SK-N-SH treated with all-trans-retinoic acid at 6 μM for 48 hours (cell line): ENCODE measurements around the gene C1orf159.

Source experiments
- ATAC-seq: fragments of 200-7000 bp; cut with Tn5 transposase; 3 replicates; pipeline ENCODE4 v1.9.1; 2020; ENCODE audit warnings: mild to moderate bottlenecking, moderate library complexity
- ARNTL ChIP-seq: fragments of 450-650 bp; formaldehyde crosslinking; IDR thresholded peaks from 2 replicates; pipeline ENCODE4 v1.5.0; 2020; ENCODE audit warnings: low read depth, mild to moderate bottlenecking, moderate library complexity, borderline replicate concordance
- BACH2 ChIP-seq: fragments of 250-450 bp; sonication (Bioruptor Pico); IDR thresholded peaks from 2 replicates; pipeline ENCODE4 v1.9.0; 2021; ENCODE audit warnings: mild to moderate bottlenecking, borderline replicate concordance
- CREB5 ChIP-seq: fragments of 250-450 bp; sonication (Bioruptor Pico); IDR thresholded peaks from 2 replicates; pipeline ENCODE4 v1.5.1; 2020; ENCODE audit warnings: low read depth, mild to moderate bottlenecking, moderate library complexity
- CSDC2 ChIP-seq: fragments of 250-450 bp; sonication (Bioruptor Pico); IDR thresholded peaks from 2 replicates; pipeline ENCODE4 v1.5.0; 2020; ENCODE audit warnings: mild to moderate bottlenecking, moderate library complexity
- ESRRG ChIP-seq: fragments of 250-450 bp; sonication (Bioruptor Pico); IDR thresholded peaks from 2 replicates; pipeline ENCODE4 v1.6.1; 2021; ENCODE audit warnings: mild to moderate bottlenecking
- GLIS3 ChIP-seq: fragments of 250-450 bp; sonication (Bioruptor Pico); IDR thresholded peaks from 2 replicates; pipeline ENCODE4 v1.5.0; 2020; ENCODE audit warnings: mild to moderate bottlenecking, moderate library complexity
- ISL1 ChIP-seq: fragments of 250-450 bp; sonication (Bioruptor Pico); IDR thresholded peaks from 2 replicates; pipeline ENCODE4 v2.1.2; 2022; ENCODE audit warnings: mild to moderate bottlenecking, moderate library complexity
- OSR1 ChIP-seq: fragments of 250-450 bp; sonication (Bioruptor Pico); IDR thresholded peaks from 2 replicates; pipeline ENCODE4 v1.8.0; 2022; ENCODE audit warnings: moderate library complexity, mild to moderate bottlenecking, inconsistent platforms
- PATZ1 ChIP-seq: fragments of 250-450 bp; sonication (Bioruptor Pico); IDR thresholded peaks from 2 replicates; pipeline ENCODE4 v1.8.0; 2020; ENCODE audit warnings: mild to moderate bottlenecking, moderate library complexity, borderline replicate concordance
- POU6F1 ChIP-seq: fragments of 250-450 bp; sonication (Bioruptor Pico); IDR thresholded peaks from 2 replicates; pipeline ENCODE4 v1.8.0; 2021; ENCODE audit warnings: low read depth, mild to moderate bottlenecking, moderate library complexity, borderline replicate concordance
- PPARA ChIP-seq: fragments of 250-450 bp; sonication (Bioruptor Pico); IDR thresholded peaks from 2 replicates; pipeline ENCODE4 v1.5.0; 2020; ENCODE audit warnings: mild to moderate bottlenecking, borderline replicate concordance
- RARB ChIP-seq: fragments of 250-450 bp; sonication (Bioruptor Pico); IDR thresholded peaks from 2 replicates; pipeline ENCODE4 v1.8.0; 2021; ENCODE audit warnings: mild to moderate bottlenecking, moderate library complexity
- SNAI2 ChIP-seq: fragments of 250-450 bp; sonication (Bioruptor Pico); IDR thresholded peaks from 2 replicates; pipeline ENCODE4 v1.5.0; 2020; ENCODE audit warnings: mild to moderate bottlenecking, moderate library complexity
- TCF4 ChIP-seq: fragments of 250-450 bp; sonication (Bioruptor Pico); IDR thresholded peaks from 2 replicates; pipeline ENCODE4 v1.8.0; 2021; ENCODE audit warnings: mild to moderate bottlenecking, moderate library complexity, borderline replicate concordance
- TOX ChIP-seq: fragments of 250-450 bp; sonication (Bioruptor Pico); IDR thresholded peaks from 2 replicates; pipeline ENCODE4 v1.8.0; 2021; ENCODE audit warnings: mild to moderate bottlenecking, moderate library complexity, borderline replicate concordance
- TSHZ2 ChIP-seq: fragments of 250-450 bp; sonication (Bioruptor Pico); IDR thresholded peaks from 2 replicates; pipeline ENCODE4 v1.5.0; 2020; ENCODE audit warnings: mild to moderate bottlenecking, moderate library complexity
- ZFP3 ChIP-seq: fragments of 250-450 bp; sonication (Bioruptor Pico); IDR thresholded peaks from 2 replicates; pipeline ENCODE4 v1.5.0; 2020; ENCODE audit warnings: mild to moderate bottlenecking, moderate library complexity
- ZFP30 ChIP-seq: fragments of 450-650 bp; formaldehyde crosslinking; IDR thresholded peaks from 2 replicates; pipeline ENCODE4 v1.5.0; 2022; ENCODE audit warnings: mild to moderate bottlenecking, moderate library complexity
- ZNF565 ChIP-seq: fragments of 450-650 bp; formaldehyde crosslinking; conservative IDR thresholded peaks from 2 replicates; pipeline ENCODE4 v1.5.0; 2020; ENCODE audit warnings: low read depth, mild to moderate bottlenecking, moderate library complexity
- ZNF70 ChIP-seq: fragments of 450-650 bp; formaldehyde crosslinking; IDR thresholded peaks from 2 replicates; pipeline ENCODE4 v1.5.0; 2020; ENCODE audit warnings: mild to moderate bottlenecking, moderate library complexity
- ZNF8 ChIP-seq: fragments of 450-650 bp; formaldehyde crosslinking; IDR thresholded peaks from 2 replicates; pipeline ENCODE4 v1.5.0; 2020; ENCODE audit warnings: mild to moderate bottlenecking, moderate library complexity

Gene C1orf159

GRCh38 chr1:1141911-1142250 is 26.0 kb upstream of the C1orf159 start:
- no peak for TF ChIP-seq ISL1 (CRISPR knock-in tag)
- TF ChIP-seq ZNF70 (CRISPR knock-in tag), result no peak
- TF ChIP-seq RARB (CRISPR knock-in tag), result no peak
- TF ChIP-seq TOX (CRISPR knock-in tag), result no peak
- TF ChIP-seq POU6F1 (CRISPR knock-in tag), result no peak
- no peak for TF ChIP-seq PATZ1 (CRISPR knock-in tag)
- no peak for TF ChIP-seq SNAI2 (CRISPR knock-in tag)
- TF ChIP-seq TSHZ2 (CRISPR knock-in tag), result no peak
- TF ChIP-seq CSDC2, result no peak
- TF ChIP-seq CREB5, result no peak
- no peak for TF ChIP-seq ZFP30 (CRISPR knock-in tag)
- no peak for TF ChIP-seq ZNF8 (CRISPR knock-in tag)
- TF ChIP-seq OSR1 (CRISPR knock-in tag), result no peak
- TF ChIP-seq ARNTL (CRISPR knock-in tag), result no peak
- TF ChIP-seq PPARA (CRISPR knock-in tag), result no peak
- no peak for TF ChIP-seq ZNF565
- no peak for TF ChIP-seq ZFP3 (CRISPR knock-in tag)
- ATAC-seq, result no peak

GRCh38 chr1:1141244-1141910 is 25.5 kb upstream of the C1orf159 start:
- TF ChIP-seq GLIS3 (CRISPR knock-in tag) (no peak), ARNTL (CRISPR knock-in tag) (no peak), TSHZ2 (CRISPR knock-in tag) (no peak), ESRRG (CRISPR knock-in tag) (no peak), TCF4 (CRISPR knock-in tag) (no peak), BACH2 (CRISPR knock-in tag) (no peak), ZFP30 (CRISPR knock-in tag) (no peak), ISL1 (CRISPR knock-in tag) (no peak), ZNF565 (no peak), TOX (CRISPR knock-in tag) (no peak), CSDC2 (no peak), ZFP3 (CRISPR knock-in tag) (no peak), RARB (CRISPR knock-in tag) (no peak)
- no peak for ATAC-seq
